ENCODE measurements around the gene SCG3.
A peak's percentile ranks its signal among the peaks of the same experiment; 100 is the strongest.
"Not testable (repeated sequence)": the region's sequence is repeated elsewhere in the genome, so short reads cannot be mapped to it uniquely, and the experiment has no call there.

SCG3 gene

DNA sequence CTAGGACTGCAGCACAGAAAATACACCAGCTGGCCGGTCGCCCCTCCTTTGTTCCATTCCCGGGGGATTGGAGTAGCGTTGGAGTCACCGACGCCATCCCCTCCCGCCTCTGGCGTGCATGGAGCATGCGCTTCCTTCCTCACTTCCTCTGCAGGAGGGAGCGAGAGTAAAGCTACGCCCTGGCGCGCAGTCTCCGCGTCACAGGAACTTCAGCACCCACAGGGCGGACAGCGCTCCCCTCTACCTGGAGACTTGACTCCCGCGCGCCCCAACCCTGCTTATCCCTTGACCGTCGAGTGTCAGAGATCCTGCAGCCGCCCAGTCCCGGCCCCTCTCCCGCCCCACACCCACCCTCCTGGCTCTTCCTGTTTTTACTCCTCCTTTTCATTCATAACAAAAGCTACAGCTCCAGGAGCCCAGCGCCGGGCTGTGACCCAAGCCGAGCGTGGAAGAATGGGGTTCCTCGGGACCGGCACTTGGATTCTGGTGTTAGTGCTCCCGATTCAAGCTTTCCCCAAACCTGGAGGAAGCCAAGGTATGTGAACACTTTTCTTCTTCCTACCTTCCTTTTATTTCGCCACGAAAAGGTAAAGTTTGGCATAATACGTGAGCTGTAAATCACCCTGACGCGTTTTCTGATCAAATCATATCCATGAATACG lies at the start of gene SCG3:
SCG3 (plus strand) TSS at position 201 of the 661 bp plus-strand sequence; CDS start at position 454, 253 bp downstream.
- no peaks in the 10 kb centered on the region for H3K36me3 ChIP-seq (replicated peaks)
- no peaks in the 10 kb centered on the region for H3K9me3 ChIP-seq
- H3K27me3 ChIP-seq (ENCODE audit: low read depth) = peaks cover 16% of the 10 kb centered on the region
- H3K4me1 ChIP-seq = no peaks in the 10 kb centered on the region; the same call in 1 of the 2 replicates
- H3K4me3 ChIP-seq = no peak within 1 kb of the TSS
- in situ Hi-C loops (cut with MboI; ENCODE audit: low sequenced_read_pairs) = no loop called here
- peak; percentile 77 to 93 for DNase-seq (ENCODE audit: low spot score in 2 of 2)

DNA sequence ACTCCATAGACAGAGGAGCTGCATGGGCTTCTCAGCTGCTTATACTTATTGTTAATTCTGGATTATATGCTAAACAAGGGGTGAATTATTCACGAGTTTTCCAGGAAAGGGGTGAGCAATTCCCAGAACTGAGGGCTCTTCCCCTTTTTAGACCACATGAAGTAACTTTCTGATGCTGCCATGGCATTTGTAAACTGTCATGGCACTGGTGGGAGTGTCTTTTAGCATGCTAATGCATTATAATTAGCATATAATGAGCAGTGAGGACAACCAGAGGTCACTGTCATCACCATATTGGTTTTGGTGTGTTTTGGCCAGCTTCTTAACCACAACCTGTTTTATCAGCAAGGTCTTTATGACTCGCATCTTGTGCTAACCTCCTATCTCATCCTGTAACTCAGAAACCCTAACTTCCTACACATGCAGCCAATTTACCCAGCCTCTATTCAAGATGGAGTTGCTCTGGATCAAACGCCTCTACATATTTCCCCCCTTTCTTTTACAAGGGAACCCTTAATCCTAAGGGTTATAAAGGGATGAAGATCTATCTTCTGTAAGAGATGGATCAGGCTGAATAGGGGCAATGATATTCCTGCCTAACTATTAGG lies 46.6 kb upstream of the SCG3 start:
- DNase-seq (ENCODE audit: low spot score in 2 of 2) = no peak
- in situ Hi-C loops (cut with MboI; ENCODE audit: low sequenced_read_pairs) = loop anchor here (5.0 to 25.0 kb wide), 2 partner anchors 143 to 278 kb away; no protein-coding TSS in a partner anchor
- no peak overlapping the region for H3K4me3 ChIP-seq

DNA sequence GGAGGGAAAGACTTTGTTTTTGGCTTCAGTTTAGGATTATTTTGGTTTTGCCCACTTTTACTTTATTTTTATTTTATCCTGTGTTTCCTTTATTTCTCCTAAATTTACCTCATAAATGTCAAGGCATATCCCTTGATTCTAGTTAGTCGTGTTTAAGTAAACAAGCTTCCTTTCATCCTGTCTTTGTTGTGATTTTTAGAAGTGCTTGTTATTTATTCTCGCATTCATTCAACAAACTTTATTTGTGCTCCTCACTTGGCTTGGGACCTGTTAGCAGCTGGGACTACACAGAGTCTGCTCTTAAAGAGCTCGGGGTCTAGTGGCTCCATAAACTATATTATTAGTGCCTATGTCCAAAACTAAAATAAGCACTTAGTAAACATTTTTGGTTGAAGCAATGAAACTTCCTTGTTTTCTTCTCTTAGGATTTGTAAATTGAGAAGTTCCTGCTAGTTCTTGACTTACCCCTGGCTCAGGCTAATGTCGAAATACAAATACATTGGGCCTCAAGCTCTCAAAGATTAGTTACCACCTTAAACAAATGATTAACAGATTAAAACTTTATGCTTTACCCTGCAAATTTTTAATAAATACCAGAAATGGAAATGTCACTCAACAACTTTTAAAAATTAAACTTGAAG lies 39.7 kb upstream of the SCG3 start:
- H3K36me3 ChIP-seq (replicated peaks) = no peaks in the 10 kb centered on the region
- in situ Hi-C loops (cut with MboI; ENCODE audit: low sequenced_read_pairs) = loop anchor here (25.0 kb wide), 1 partner anchor 271 kb away; no protein-coding TSS in a partner anchor

More for the DNA sequence above, 46.6 kb upstream of the SCG3 start:
- no peaks in the 10 kb centered on the region for H3K9me3 ChIP-seq
- H3K4me1 ChIP-seq = no peaks in the 10 kb centered on the region
- H3K36me3 ChIP-seq (replicated peaks) = no peaks in the 10 kb centered on the region
- H3K27me3 ChIP-seq (ENCODE audit: low read depth) = no peaks in the 10 kb centered on the region; the same call in 1 of the 2 replicates

DNA sequence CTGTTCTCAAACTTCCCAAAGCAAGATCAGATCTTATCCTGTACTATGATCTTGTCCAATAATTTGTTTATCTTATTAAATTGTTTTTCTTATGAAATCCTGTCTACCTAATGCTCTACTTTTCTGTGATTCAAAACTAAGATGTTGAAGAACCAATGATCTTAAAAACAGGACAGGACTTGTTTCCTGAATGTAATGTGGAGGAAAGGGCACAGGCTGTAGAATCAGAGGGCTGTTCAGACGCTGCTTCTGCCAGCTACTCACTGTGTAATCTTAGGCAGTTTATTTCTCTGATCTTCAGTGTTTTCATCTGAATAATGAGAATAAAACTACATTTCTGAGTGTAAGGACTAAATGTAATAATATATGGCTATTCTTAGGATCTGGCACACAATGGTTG lies 38.6 kb upstream of the SCG3 start:
- H3K4me1 ChIP-seq = no peaks in the 10 kb centered on the region
- in situ Hi-C loops (cut with MboI; ENCODE audit: low sequenced_read_pairs) = loop anchor here (25.0 kb wide), 1 partner anchor 270 kb away; no protein-coding TSS in a partner anchor
- no peaks in the 10 kb centered on the region for H3K9me3 ChIP-seq
- no peaks in the 10 kb centered on the region; the same call in 1 of the 2 replicates for H3K27me3 ChIP-seq (ENCODE audit: low read depth)
- no peak overlapping the region for H3K4me3 ChIP-seq
- no peaks in the 10 kb centered on the region for H3K36me3 ChIP-seq (replicated peaks)
- DNase-seq (ENCODE audit: low spot score in 2 of 2) = no peak

More for the DNA sequence above, 39.7 kb upstream of the SCG3 start:
- Histone ChIP-seq H3K4me3 (no peak overlapping the region), H3K27me3 (ENCODE audit: low read depth) (no peaks in the 10 kb centered on the region; the same call in 1 of the 2 replicates), H3K9me3 (no peaks in the 10 kb centered on the region), H3K4me1 (no peaks in the 10 kb centered on the region)
- DNase-seq (ENCODE audit: low spot score in 2 of 2) = no peak

DNA sequence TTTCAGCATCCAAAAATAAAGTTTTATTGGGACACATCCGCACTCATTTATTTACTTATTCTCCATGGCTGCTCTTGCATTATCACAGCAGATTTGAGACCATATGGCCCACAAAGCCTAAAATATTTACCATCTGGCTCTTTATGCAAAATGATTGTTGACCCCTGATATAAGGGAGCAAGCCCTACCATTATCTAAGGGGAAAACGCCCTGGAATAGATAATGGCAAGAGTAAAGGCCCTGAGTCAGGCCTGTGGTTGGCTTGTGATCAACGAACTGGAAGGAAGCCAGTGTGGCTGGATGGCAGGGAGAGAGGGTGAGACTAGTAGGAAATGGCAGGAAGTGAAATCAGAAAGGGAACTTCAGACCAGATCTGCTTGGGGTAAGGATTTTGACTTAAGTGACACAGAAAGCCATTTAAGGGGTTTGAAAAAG lies 34.2 kb upstream of the SCG3 start:
- no peak for DNase-seq (ENCODE audit: low spot score in 2 of 2)
- in situ Hi-C loops (cut with MboI; ENCODE audit: low sequenced_read_pairs) = loop anchor here (25.0 kb wide), 1 partner anchor 265 kb away; no protein-coding TSS in a partner anchor

DNA sequence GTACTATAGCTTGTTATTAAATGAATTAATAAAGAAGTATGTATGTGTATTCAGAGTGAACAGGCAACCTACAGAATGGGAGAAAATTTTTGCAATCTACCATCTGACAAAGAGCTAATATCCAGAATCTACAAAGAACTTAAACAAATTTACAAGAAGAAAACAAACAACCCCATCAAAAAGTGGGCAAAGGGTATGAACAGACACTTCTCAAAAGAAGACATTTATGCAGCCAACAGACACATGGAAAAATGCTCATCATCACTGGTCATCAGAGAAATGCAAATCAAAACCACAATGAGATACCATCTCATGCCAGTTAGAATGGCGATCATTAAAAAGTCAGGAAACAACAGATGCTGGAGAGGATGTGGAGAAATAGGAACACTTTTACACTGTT lies 33.2 kb upstream of the SCG3 start:
- H3K9me3 ChIP-seq; H3K4me3 ChIP-seq; H3K36me3 ChIP-seq (replicated peaks); H3K4me1 ChIP-seq; DNase-seq (ENCODE audit: low spot score in 2 of 2): not testable (repeated sequence)
- peaks cover 15% of the 10 kb centered on the region for H3K27me3 ChIP-seq (ENCODE audit: low read depth)
- in situ Hi-C loops (cut with MboI; ENCODE audit: low sequenced_read_pairs) = loop anchor here (25.0 kb wide), 1 partner anchor 264 kb away; no protein-coding TSS in a partner anchor

More for the DNA sequence above, 34.2 kb upstream of the SCG3 start:
- Histone ChIP-seq H3K4me1 (no peaks in the 10 kb centered on the region), H3K4me3 (no peak overlapping the region), H3K9me3 (no peaks in the 10 kb centered on the region), H3K36me3 (replicated peaks) (no peaks in the 10 kb centered on the region), H3K27me3 (ENCODE audit: low read depth) (peaks cover 12% of the 10 kb centered on the region)

DNA sequence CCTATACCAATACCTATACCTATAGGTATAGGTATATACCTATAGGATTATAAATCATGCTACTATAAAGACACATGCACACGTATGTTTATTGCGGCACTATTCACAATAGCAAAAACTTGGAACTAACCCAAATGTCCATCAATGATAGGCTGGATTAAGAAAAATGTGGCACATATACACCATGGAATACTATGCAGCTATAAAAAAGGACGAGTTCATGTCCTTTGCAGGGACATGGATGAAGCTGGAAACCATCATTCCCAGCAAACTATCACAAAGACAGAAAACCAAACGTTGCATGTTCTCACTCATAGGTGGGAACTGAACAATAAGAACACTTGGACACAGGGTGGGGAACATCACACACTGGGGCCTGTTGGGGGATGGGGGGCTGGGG lies 32.7 kb upstream of the SCG3 start:
- not testable (repeated sequence) for H3K4me3 ChIP-seq; H3K9me3 ChIP-seq; DNase-seq (ENCODE audit: low spot score in 2 of 2); H3K4me1 ChIP-seq; H3K36me3 ChIP-seq (replicated peaks)
- in situ Hi-C loops (cut with MboI; ENCODE audit: low sequenced_read_pairs) = loop anchor here (25.0 kb wide), 1 partner anchor 264 kb away; no protein-coding TSS in a partner anchor
- H3K27me3 ChIP-seq (ENCODE audit: low read depth) = peaks cover 15% of the 10 kb centered on the region

DNA sequence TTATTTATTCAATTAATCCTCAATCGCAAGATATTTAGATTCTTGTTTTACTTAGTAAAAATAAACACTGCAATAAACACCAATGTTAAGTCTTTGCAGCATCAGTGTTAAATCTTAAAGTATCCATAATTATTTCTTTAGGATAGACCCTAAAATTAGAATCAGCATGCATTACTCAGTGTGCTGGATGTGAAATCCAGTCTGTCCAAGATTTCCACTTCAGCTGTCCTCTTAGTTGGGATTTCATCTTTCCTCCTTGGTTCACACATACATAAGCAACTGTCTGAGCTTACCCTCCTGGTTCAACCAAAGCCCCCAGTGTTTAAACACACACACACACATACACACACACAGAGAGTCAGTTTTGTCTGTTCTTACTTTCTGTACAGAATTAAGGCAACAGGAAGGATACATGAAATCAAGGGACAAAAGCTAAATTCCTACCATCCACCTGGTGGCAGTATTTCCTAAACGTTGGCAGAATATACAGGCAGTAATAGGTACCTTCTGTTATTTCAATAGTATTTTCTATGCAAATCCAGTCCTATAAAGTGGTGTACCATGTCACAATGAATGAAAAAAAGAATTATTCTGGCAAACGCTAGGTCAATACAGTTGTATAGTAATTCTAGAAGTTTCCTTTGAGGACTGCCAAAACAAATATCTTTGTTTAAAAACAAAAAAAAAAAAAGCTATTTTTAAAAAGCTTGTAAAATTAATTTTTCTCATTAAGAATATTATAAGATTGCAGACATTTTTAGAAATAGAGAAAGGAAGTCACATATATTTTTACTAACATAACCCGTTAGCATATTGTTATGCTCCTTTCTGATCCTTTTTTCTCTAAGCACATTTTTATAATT lies 31.4 kb upstream of the SCG3 start:
- DNase-seq (ENCODE audit: low spot score in 2 of 2) = peak; percentile 57 to 87
- Histone ChIP-seq H3K36me3 (replicated peaks) (no peaks in the 10 kb centered on the region), H3K27me3 (ENCODE audit: low read depth) (peaks cover 15% of the 10 kb centered on the region), H3K9me3 (no peaks in the 10 kb centered on the region), H3K4me3 (no peak overlapping the region), H3K4me1 (peaks cover 6% of the 10 kb centered on the region)
- in situ Hi-C loops (cut with MboI; ENCODE audit: low sequenced_read_pairs) = loop anchor here (25.0 kb wide), 1 partner anchor 262 kb away; no protein-coding TSS in a partner anchor

DNA sequence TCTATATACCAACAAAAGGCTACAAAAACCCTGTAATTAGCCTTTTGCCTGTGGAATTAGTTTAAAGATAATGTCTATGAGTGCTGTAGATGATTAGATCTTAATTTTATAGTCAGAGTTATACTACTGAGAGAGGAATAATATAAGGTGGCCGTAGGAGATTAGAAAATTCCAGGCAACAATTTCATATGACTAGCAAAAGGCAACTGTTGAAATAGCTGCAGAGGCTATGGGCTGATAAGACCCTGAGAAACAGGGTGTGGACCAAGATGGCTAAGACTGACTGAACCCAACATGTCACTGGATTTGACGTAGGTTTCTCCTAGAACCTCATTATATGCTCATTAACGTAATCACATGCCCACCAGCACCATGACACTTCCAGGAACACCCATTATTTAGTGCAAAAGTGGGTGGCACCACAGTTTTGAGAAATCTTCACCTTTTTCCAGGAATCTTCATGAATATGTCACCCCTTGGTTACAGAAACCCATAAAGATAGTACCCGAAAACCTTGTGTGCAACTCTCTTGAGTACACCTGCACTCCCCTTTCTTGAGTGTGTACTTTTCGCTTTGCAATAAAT lies 29.1 kb upstream of the SCG3 start:
- in situ Hi-C loops (cut with MboI; ENCODE audit: low sequenced_read_pairs) = no loop called here
- Histone ChIP-seq H3K27me3 (ENCODE audit: low read depth) (peaks cover 15% of the 10 kb centered on the region), H3K4me3 (no peak overlapping the region), H3K4me1 (peaks cover 6% of the 10 kb centered on the region), H3K9me3 (no peaks in the 10 kb centered on the region), H3K36me3 (replicated peaks) (no peaks in the 10 kb centered on the region)
- DNase-seq (ENCODE audit: low spot score in 2 of 2) = no peak

DNA sequence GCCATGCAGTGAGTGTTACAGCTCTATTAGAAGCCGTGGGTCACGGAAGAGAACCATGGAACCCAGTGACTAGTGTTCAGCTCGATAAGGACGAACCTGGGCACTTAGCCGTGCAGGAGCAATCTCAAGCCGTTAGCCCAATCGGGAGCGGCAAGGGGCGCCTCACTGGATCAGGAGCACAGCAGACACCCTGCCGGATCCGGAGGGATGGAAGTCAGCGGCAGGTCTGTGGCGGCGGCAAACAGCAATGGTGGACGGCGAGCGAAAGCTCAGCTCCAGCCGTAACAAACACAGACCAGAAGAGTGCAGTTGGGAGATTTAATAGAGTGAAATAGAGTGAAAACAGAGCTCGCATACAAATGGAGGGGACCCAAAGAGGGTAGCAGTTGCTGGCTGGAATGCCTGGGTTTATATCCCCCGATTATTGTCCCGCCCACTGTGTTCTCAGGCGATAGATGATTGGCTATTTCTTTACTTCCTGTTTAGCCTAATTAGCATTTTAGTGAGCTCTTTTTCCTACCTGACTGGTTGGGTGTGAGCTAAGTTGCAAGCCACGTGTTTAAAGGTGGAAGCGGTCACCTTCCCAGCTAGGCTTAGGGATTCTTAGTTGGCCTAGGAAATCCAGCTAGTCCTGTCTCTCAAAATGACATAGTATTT lies 25.8 kb upstream of the SCG3 start:
- H3K4me3 ChIP-seq; H3K9me3 ChIP-seq; in situ Hi-C loops (cut with MboI; ENCODE audit: low sequenced_read_pairs); H3K4me1 ChIP-seq; DNase-seq (ENCODE audit: low spot score in 2 of 2); H3K36me3 ChIP-seq (replicated peaks): not testable (repeated sequence)
- H3K27me3 ChIP-seq (ENCODE audit: low read depth) = peaks cover 15% of the 10 kb centered on the region

DNA sequence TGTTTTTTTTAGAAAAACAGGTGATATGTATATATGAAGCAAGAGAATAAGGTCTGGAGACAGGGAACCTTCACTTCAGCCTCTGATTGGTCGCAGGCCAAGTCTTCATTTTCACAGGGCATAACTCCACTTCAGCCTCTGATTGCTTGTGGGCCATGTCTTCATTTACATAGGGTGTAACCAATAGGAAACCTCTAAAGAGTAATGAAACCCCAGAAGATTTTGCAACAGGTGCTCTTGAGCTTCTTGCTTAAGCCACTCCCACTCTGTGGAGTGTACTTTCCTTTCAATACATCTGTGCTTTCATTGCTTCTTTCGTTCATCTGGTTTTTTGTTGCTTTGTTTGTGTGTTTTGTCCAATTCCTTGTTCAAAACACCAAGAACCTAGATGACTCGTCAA lies 22.6 kb upstream of the SCG3 start:
- no peaks in the 10 kb centered on the region for H3K36me3 ChIP-seq (replicated peaks)
- H3K9me3 ChIP-seq = no peaks in the 10 kb centered on the region
- H3K4me1 ChIP-seq = peaks cover 6% of the 10 kb centered on the region
- no peak for DNase-seq (ENCODE audit: low spot score in 2 of 2)
- in situ Hi-C loops (cut with MboI; ENCODE audit: low sequenced_read_pairs) = no loop called here
- no peak overlapping the region for H3K4me3 ChIP-seq
- H3K27me3 ChIP-seq (ENCODE audit: low read depth) = no peaks in the 10 kb centered on the region

DNA sequence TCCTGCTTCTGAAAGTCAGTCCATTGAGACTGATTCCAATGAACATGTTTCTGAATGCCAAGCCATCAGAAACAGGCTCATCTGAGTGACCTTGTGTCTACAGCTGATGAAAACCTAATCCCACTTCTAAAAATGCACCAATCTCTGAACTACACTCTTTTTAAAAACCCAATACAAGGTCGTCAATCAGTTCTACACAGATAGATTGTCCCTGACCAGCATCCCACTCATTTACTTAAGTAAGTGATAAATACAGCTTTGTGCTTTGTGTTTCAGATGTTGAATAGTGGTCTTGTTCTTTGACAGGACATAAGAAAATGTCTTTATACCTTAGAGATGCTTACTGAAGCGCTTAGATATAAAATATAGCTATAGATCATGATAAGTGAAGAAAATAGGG lies 20.2 kb upstream of the SCG3 start:
- Histone ChIP-seq H3K36me3 (replicated peaks) (no peaks in the 10 kb centered on the region), H3K9me3 (no peaks in the 10 kb centered on the region), H3K27me3 (ENCODE audit: low read depth) (peaks cover 5% of the 10 kb centered on the region; the same call in 1 of the 2 replicates), H3K4me1 (no peaks in the 10 kb centered on the region), H3K4me3 (no peak overlapping the region)
- DNase-seq (ENCODE audit: low spot score in 2 of 2) = no peak
- in situ Hi-C loops (cut with MboI; ENCODE audit: low sequenced_read_pairs) = no loop called here

All from HAP-1 (cell line).